ENCODE results near the gene SPATA31C2.

DNA sequence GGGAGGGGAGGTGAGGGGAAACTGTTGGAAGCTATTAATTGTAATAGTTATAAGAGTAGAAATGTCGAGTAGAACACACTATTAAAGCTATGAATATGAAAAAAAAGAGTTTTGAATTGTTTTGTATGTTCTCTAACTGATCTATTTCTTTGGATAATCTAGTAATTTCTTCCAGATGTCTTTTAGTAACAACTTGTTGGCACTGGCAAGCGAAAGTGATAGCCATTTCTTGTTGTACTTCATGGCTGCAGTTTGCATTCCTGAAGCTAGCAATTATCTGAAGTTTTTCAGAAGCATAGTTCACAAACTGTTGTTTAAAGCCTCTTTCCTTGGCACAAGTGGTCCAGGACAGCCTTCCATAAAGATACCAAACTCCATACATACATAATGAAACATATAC, 49.4 kb upstream of the SPATA31C2 start:
- TF ChIP-seq, protein P1, sequence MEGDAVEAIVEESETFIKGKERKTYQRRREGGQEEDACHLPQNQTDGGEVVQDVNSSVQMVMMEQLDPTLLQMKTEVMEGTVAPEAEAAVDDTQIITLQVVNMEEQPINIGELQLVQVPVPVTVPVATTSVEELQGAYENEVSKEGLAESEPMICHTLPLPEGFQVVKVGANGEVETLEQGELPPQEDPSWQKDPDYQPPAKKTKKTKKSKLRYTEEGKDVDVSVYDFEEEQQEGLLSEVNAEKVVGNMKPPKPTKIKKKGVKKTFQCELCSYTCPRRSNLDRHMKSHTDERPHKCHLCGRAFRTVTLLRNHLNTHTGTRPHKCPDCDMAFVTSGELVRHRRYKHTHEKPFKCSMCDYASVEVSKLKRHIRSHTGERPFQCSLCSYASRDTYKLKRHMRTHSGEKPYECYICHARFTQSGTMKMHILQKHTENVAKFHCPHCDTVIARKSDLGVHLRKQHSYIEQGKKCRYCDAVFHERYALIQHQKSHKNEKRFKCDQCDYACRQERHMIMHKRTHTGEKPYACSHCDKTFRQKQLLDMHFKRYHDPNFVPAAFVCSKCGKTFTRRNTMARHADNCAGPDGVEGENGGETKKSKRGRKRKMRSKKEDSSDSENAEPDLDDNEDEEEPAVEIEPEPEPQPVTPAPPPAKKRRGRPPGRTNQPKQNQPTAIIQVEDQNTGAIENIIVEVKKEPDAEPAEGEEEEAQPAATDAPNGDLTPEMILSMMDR (IDR thresholded peaks at IDR 0.05) = no peak
- TF ChIP-seq POLR2AphosphoS5 (IDR thresholded peaks at IDR 0.05) (no peak), EP300 (IDR thresholded peaks at IDR 0.05) (no peak), POLR2A (IDR thresholded peaks at IDR 0.05; ENCODE audit: low read depth) (no peak)

All from esophagus muscularis mucosa (tissue), 4 donors.